HepG2 (cell line): Measurements from ENCODE around the gene IHH. TPM values are rescaled to one million over a fixed set of nuclear protein-coding genes. Genes with fewer than 3 reads are reported as not detected.

Source experiments
- ATF5 ChIP-seq: sonication (generic); formaldehyde crosslinking; IDR thresholded peaks from 2 replicates; pipeline ENCODE4 v1.4.0; 2020; ENCODE audit warnings: mild to moderate bottlenecking, low read depth, missing genetic modification reagents
- FOXK1 ChIP-seq: sonication (generic); formaldehyde crosslinking; IDR thresholded peaks from 2 replicates; pipeline ENCODE4 v1.4.0; 2020; ENCODE audit warnings: low read depth, missing genetic modification reagents, borderline replicate concordance
- LRRFIP1 ChIP-seq: sonication (generic); formaldehyde crosslinking; conservative IDR thresholded peaks from 2 replicates; pipeline ENCODE4 v1.4.0; 2020; ENCODE audit warnings: missing genetic modification reagents
- NCOR1 ChIP-seq: fragments of 200-600 bp; sonication (generic); IDR thresholded peaks from 2 replicates; pipeline ENCODE4 v1.7.0; 2017; ENCODE audit warnings: antibody characterized with exemption, low read length, borderline replicate concordance
- PRPF4 ChIP-seq: fragments of 200-400 bp; formaldehyde crosslinking; IDR thresholded peaks from 2 replicates; pipeline ENCODE4 v1.6.1; 2016; ENCODE audit warnings: low read length, low read depth; ENCODE audit not compliant: poor library complexity, severe bottlenecking
- RBAK ChIP-seq: sonication (generic); formaldehyde crosslinking; IDR thresholded peaks from 2 replicates; pipeline ENCODE4 v1.5.1; 2020; ENCODE audit warnings: mild to moderate bottlenecking, missing genetic modification reagents
- TEF ChIP-seq: sonication (generic); formaldehyde crosslinking; IDR thresholded peaks from 2 replicates; pipeline ENCODE4 v1.5.0; 2020; ENCODE audit warnings: missing genetic modification reagents
- USF2 ChIP-seq, 2 experiments: sonication (generic) in 1 of 2; formaldehyde crosslinking in 1 of 2; IDR thresholded peaks; 2 replicates each; pipeline versions ENCODE4 v1.5.1 to v1.6.1; 2011 to 2020; ENCODE audit warnings: borderline replicate concordance in 1 of 2, low read depth in 1 of 2, low read length in 1 of 2, mild to moderate bottlenecking in 1 of 2, missing genetic modification reagents in 1 of 2, moderate library complexity in 1 of 2
- ZHX2 ChIP-seq, 2 experiments: sonication (generic) in 1 of 2; formaldehyde crosslinking in 1 of 2; IDR thresholded peaks; 2 replicates each; pipeline versions ENCODE4 v1.6.1 to v1.9.0; 2014 to 2022; ENCODE audit warnings: antibody characterized with exemption in 1 of 2, borderline replicate concordance in 1 of 2, inconsistent platforms in 1 of 2, low read depth in 1 of 2, missing genetic modification reagents in 1 of 2
- ZNF260 ChIP-seq: sonication (generic); formaldehyde crosslinking; IDR thresholded peaks from 2 replicates; pipeline ENCODE4 v1.4.0; 2020; ENCODE audit warnings: missing genetic modification reagents, low read depth, mild to moderate bottlenecking, borderline replicate concordance
- ZNF343 ChIP-seq: sonication (generic); formaldehyde crosslinking; IDR thresholded peaks from 2 replicates; pipeline ENCODE4 v1.4.0; 2020; ENCODE audit warnings: mild to moderate bottlenecking, missing genetic modification reagents
- ZNF501 ChIP-seq: sonication (generic); formaldehyde crosslinking; IDR thresholded peaks from 2 replicates; pipeline ENCODE4 v1.5.1; 2020; ENCODE audit warnings: mild to moderate bottlenecking, moderate library complexity, missing genetic modification reagents
- ZNF556 ChIP-seq: sonication (generic); formaldehyde crosslinking; IDR thresholded peaks from 2 replicates; pipeline ENCODE4 v1.4.0; 2020; ENCODE audit warnings: mild to moderate bottlenecking, missing genetic modification reagents, borderline replicate concordance
- ZSCAN20 ChIP-seq: sonication (generic); formaldehyde crosslinking; IDR thresholded peaks from 2 replicates; pipeline ENCODE4 v1.4.0; 2020; ENCODE audit warnings: missing genetic modification reagents, mild to moderate bottlenecking, borderline replicate concordance
- polyA plus RNA-seq, 8 experiments: library from polyadenylated mRNA; depleted of rRNA in 3 of 8; stranded (reverse) in 7 of 8; unstranded in 1 of 8; fragments of >200 nt; fragmentation: Illumina TruSeq in 4 of 8; extraction: Trizol in 4 of 8; gene quantifications; 2 replicates each; pipeline versions ENCODE4 v1.2.1 to v1.2.3, GENCODE V29; 2011 to 2016; ENCODE audit warnings: low read depth in 4 of 8, missing spikeins in 1 of 8, mixed read lengths in 1 of 8; ENCODE audit not compliant: insufficient read depth in 1 of 8
- total RNA-seq, 5 experiments: library from RNA; depleted of rRNA; stranded (reverse); fragments of >200 nt; fragmentation: Illumina TruSeq; extraction: Trizol; gene quantifications; 2 replicates each; pipeline ENCODE4 v1.2.3, GENCODE V29; 2016; ENCODE audit warnings: low read depth in 1 of 5

IHH gene
- total and polyA plus RNA-seq, 2 of the 13 experiments (the other 11 are each of a cell fraction or from before 2014, with no cell fraction given) = 0.42 TPM; not detected in 1

- no peak for TF ChIP-seq ZHX2 (IDR thresholded peaks at IDR 0.05; ENCODE audit: low read depth)
- TF ChIP-seq ZHX2 (CRISPR knock-in tag; IDR thresholded peaks at IDR 0.05; ENCODE audit: borderline replicate concordance) = no peak
- peak; percentile 66; the same call in 1 of the 2 replicates for TF ChIP-seq ZNF556 (CRISPR knock-in tag)
- TF ChIP-seq ZNF501 (CRISPR knock-in tag) = no peak
- no peak for TF ChIP-seq ZSCAN20 (CRISPR knock-in tag)
- TF ChIP-seq RBAK = no peak
- peak; percentile 86; the same call in 1 of the 2 replicates for TF ChIP-seq ZNF343 (CRISPR knock-in tag)
- no peak for TF ChIP-seq FOXK1
- no peak for TF ChIP-seq ZNF260 (CRISPR knock-in tag)
- TF ChIP-seq USF2 (IDR thresholded peaks at IDR 0.05; ENCODE audit: low read depth, low read length) = no peak
- no peak for TF ChIP-seq USF2 (CRISPR knock-in tag; IDR thresholded peaks at IDR 0.05; ENCODE audit: borderline replicate concordance)
- TF ChIP-seq ATF5 (CRISPR knock-in tag) = no peak; the same call in 1 of the 2 replicates
- TF ChIP-seq NCOR1 = no peak; the same call in 1 of the 2 replicates
- no peak for TF ChIP-seq PRPF4
- TF ChIP-seq TEF = no peak
- TF ChIP-seq LRRFIP1 = no peak
Observed at GRCh38 chr2:219058541-219059374, 2.0 kb downstream of the IHH start (continued).
